ENCODE data around the gene RHOBTB3.

- no peak for TF ChIP-seq EZH2 (IDR thresholded peaks at IDR 0.05)
- no peak for TF ChIP-seq POLR2AphosphoS5 (IDR thresholded peaks at IDR 0.05; ENCODE audit: borderline replicate concordance, low read depth, low read length)
- TF ChIP-seq FOXP2 (optimal IDR thresholded peaks at IDR 0.05; ENCODE audit: control extremely low read depth, extremely low read length, insufficient read depth) = no peak
These were observed 15.1 kb downstream of the RHOBTB3 start for GRCh38 chr5:95746194-95746593.
